PC-3 (cell line): ENCODE results near the gene SRRT. TPM values are rescaled to one million over a fixed set of nuclear protein-coding genes. Genes with fewer than 3 reads are reported as not detected.
A peak's percentile ranks its signal among the peaks of the same experiment; 100 is the strongest.

Experiments used
- ATAC-seq: fragments of 200-7000 bp; cut with Tn5 transposase; 2 replicates; pipeline ENCODE4 v1.9.1; 2020; ENCODE audit warnings: mild to moderate bottlenecking, moderate library complexity
- BruUV-seq: library from RNA; stranded (reverse); fragments of 400-500 nt; replicated peaks from 2 replicates; lab custom pipeline; 2021; lab: Mats Ljungman, UMichigan
- CTCF ChIA-PET: fragments of 300-600 bp; sonication (Branson Sonifier 250); formaldehyde crosslinking; loops from one replicate; lab custom pipeline; 2022; ENCODE audit warnings: antibody characterized with exemption; lab: Charles Lee
- POLR2A ChIA-PET: fragments of 300-600 bp; sonication (Branson Sonifier 250); formaldehyde crosslinking; loops from one replicate; lab custom pipeline; 2022; ENCODE audit warnings: antibody characterized with exemption; ENCODE audit not compliant: unreplicated experiment; lab: Charles Lee
- DNase-seq: peaks from one replicate; pipeline ENCODE4 v3.0.0-alpha.2; 2015
- H2AFZ ChIP-seq: fragments of 300-600 bp; sonication (generic); 2 replicates; pipeline ENCODE4 v1.6.0; 2016; ENCODE audit warnings: antibody characterized with exemption, low read length
- H3F3A ChIP-seq: fragments of 300-600 bp; sonication (generic); one replicate; pipeline ENCODE4 v1.6.0; 2017; ENCODE audit warnings: antibody characterized with exemption, low read length, control low read depth, mild to moderate bottlenecking; ENCODE audit not compliant: unreplicated experiment
- H3K27ac ChIP-seq: fragments of 300-600 bp; sonication (generic); 2 replicates; pipeline ENCODE4 v1.5.1; 2016; ENCODE audit warnings: mild to moderate bottlenecking, low read length
- H3K27me3 ChIP-seq: fragments of 300-600 bp; sonication (generic); 2 replicates; pipeline ENCODE4 v1.6.1; 2016; ENCODE audit warnings: low read length, mixed read lengths
- H3K36me3 ChIP-seq: fragments of 300-600 bp; sonication (generic); 2 replicates; pipeline ENCODE4 v1.6.1; 2016; ENCODE audit warnings: low read depth, mixed run types, low read length, mixed read lengths
- H3K4me1 ChIP-seq: fragments of 300-600 bp; sonication (generic); 2 replicates; pipeline ENCODE4 v1.5.1; 2016; ENCODE audit warnings: low read length; ENCODE audit not compliant: insufficient read depth
- H3K4me2 ChIP-seq: fragments of 300-600 bp; sonication (generic); 2 replicates; pipeline ENCODE4 v1.6.0; 2016; ENCODE audit warnings: low read length
- H3K4me3 ChIP-seq: fragments of 300-600 bp; sonication (generic); 2 replicates; pipeline ENCODE4 v1.5.1; 2016; ENCODE audit warnings: mild to moderate bottlenecking, low read length, mixed read lengths
- H3K79me2 ChIP-seq: fragments of 300-600 bp; sonication (generic); 2 replicates; pipeline ENCODE4 v1.6.1; 2017; ENCODE audit warnings: low read length, mixed read lengths
- H3K9ac ChIP-seq: fragments of 300-600 bp; sonication (generic); 2 replicates; pipeline ENCODE4 v1.6.0; 2016; ENCODE audit warnings: mild to moderate bottlenecking, low read length
- H3K9me2 ChIP-seq: fragments of 300-600 bp; sonication (generic); replicated peaks from 2 replicates; pipeline ENCODE4 v1.6.1; 2016; ENCODE audit warnings: mixed run types, low read length, mixed read lengths
- H3K9me3 ChIP-seq: fragments of 300-600 bp; sonication (generic); 2 replicates; pipeline ENCODE4 v1.6.1; 2016; ENCODE audit warnings: low read length, mixed read lengths
- H4K20me1 ChIP-seq: fragments of 300-600 bp; sonication (generic); 2 replicates; pipeline ENCODE4 v1.6.1; 2016; ENCODE audit warnings: low read length, mixed read lengths
- CTCF ChIP-seq: fragments of 300-600 bp; sonication (generic); conservative IDR thresholded peaks from 2 replicates; pipeline ENCODE4 v1.5.1; 2017; ENCODE audit warnings: antibody characterized with exemption, low read depth, mild to moderate bottlenecking, low read length
- EZH2 ChIP-seq: fragments of 300-600 bp; sonication (generic); IDR thresholded peaks from one replicate; pipeline ENCODE4 v1.6.1; 2017; ENCODE audit warnings: antibody characterized with exemption, mild to moderate bottlenecking, low read length; ENCODE audit not compliant: unreplicated experiment
- EZH2phosphoT487 ChIP-seq: fragments of 300-600 bp; sonication (generic); IDR thresholded peaks from 2 replicates; pipeline ENCODE4 v1.6.1; 2018; ENCODE audit warnings: mild to moderate bottlenecking, antibody characterized with exemption, low read length, borderline replicate concordance
- intact Hi-C: fragments of 100-400 bp; cut with micrococcal nuclease; formaldehyde crosslinking; loops from 2 replicates; pipeline ENCODE4 v1.9.0; 2023
- total RNA-seq: library from RNA; depleted of rRNA; stranded (reverse); fragments of >200 nt; gene quantifications from 2 replicates; pipeline ENCODE4 v1.2.3, GENCODE V29; 2014

Gene SRRT
- total RNA-seq, 1 experiment from 2014 or later, result 177 TPM

- intact Hi-C loops, result loop anchor here (1.0 to 5.0 kb wide), 2 partner anchors 13 to 64 kb away; no protein-coding TSS in a partner anchor
- Histone ChIP-seq H3K9me2 (no peaks in the 10 kb centered on the region), H3K27me3 (no peaks in the 10 kb centered on the region), H3K36me3 (peaks cover 4% of the 10 kb centered on the region; the same call in 1 of the 2 replicates), H3K4me1 (peaks cover 34% of the 10 kb centered on the region), H3K9ac (peak overlapping the region; percentile 97), H3F3A (no peaks in the 10 kb centered on the region), H3K9me3 (no peaks in the 10 kb centered on the region), H3K4me3 (peak overlapping the region; percentile 55), H3K79me2 (peaks cover 5% of the 10 kb centered on the region), H3K4me2 (peak overlapping the region; percentile 82), H3K27ac (peak overlapping the region; percentile 100), H2AFZ (peak overlapping the region; percentile 51; the same call in 1 of the 2 replicates), H4K20me1 (no peaks in the 10 kb centered on the region)
- peak; percentile 64 for ATAC-seq
- BruUV-seq, result TSS peak; percentile 72
- CTCF ChIA-PET, result interaction anchor here (0.5 to 0.6 kb wide), 3 partner anchors 161 to 403 kb away, joined by 3 to 8 read pairs (median 3); no protein-coding TSS in a partner anchor
- no peak for TF ChIP-seq EZH2phosphoT487
- no peak for TF ChIP-seq EZH2
- no peak for TF ChIP-seq CTCF
- peak; percentile 87 for DNase-seq
- POLR2A ChIA-PET, result no interaction called here
These were observed 8.8 kb upstream of the SRRT start for GRCh38 chr7:100865938-100866728.

- ChIA-PET CTCF (interaction anchor here (0.6 kb wide), 1 partner anchor 312 kb away, joined by 5 read pairs; no protein-coding TSS in a partner anchor), POLR2A (no interaction called here)
- Histone ChIP-seq H3K9me3 (no peaks in the 10 kb centered on the region), H3K79me2 (peaks cover 5% of the 10 kb centered on the region), H3K36me3 (0 out of 2 replicates have a peak, but pooled peaks cover 3% of the 10 kb centered on the region), H3K27me3 (no peaks in the 10 kb centered on the region), H3K4me3 (peak overlapping the region; percentile 31), H3K4me2 (peak overlapping the region; percentile 82), H3F3A (no peaks in the 10 kb centered on the region), H2AFZ (no peak overlapping the region), H3K9me2 (no peaks in the 10 kb centered on the region), H3K4me1 (peaks cover 34% of the 10 kb centered on the region), H3K9ac (peak overlapping the region; percentile 97), H4K20me1 (no peaks in the 10 kb centered on the region), H3K27ac (peak overlapping the region; percentile 100)
- ATAC-seq, result no peak
- DNase-seq, result no peak
- intact Hi-C loops, result loop anchor here (5.0 kb wide), 1 partner anchor 64 kb away; no protein-coding TSS in a partner anchor
- no peak for TF ChIP-seq EZH2phosphoT487
- no peak for TF ChIP-seq CTCF
- TF ChIP-seq EZH2, result no peak
- BruUV-seq, result TSS peak; percentile 83
These were observed 8.2 kb upstream of the SRRT start for GRCh38 chr7:100866729-100867039.
